Neural cell (in vitro differentiated cells): ENCODE measurements around the gene PSMB3.

Experiments used
- CTCF ChIP-seq: fragments of 450-650 bp; IDR thresholded peaks from 2 replicates; pipeline ENCODE4 v1.5.1; 2014; ENCODE audit warnings: antibody characterized with exemption, mild to moderate bottlenecking, moderate library complexity; ENCODE audit not compliant: poor library complexity, severe bottlenecking
- EP300 ChIP-seq: fragments of 450-650 bp; conservative IDR thresholded peaks from 2 replicates; pipeline ENCODE4 v1.6.1; 2014; ENCODE audit warnings: antibody characterized with exemption, mild to moderate bottlenecking, moderate library complexity; ENCODE audit not compliant: poor library complexity, severe bottlenecking
- EZH2 ChIP-seq: fragments of 200-600, 300-800 bp; shearing (Covaris generic), sonication (generic); IDR thresholded peaks from 2 replicates; pipeline ENCODE4 v1.6.1; 2014; ENCODE audit warnings: antibody characterized with exemption, low read length, borderline replicate concordance, mild to moderate bottlenecking; ENCODE audit not compliant: insufficient read depth, poor library complexity, severe bottlenecking
- POLR2AphosphoS5 ChIP-seq: IDR thresholded peaks from 2 replicates; pipeline ENCODE4 v1.6.1; 2012
- RAD21 ChIP-seq: fragments of 450-650 bp; conservative IDR thresholded peaks from 2 replicates; pipeline ENCODE4 v1.6.1; 2014; ENCODE audit warnings: antibody characterized with exemption, mild to moderate bottlenecking, moderate library complexity
- REST ChIP-seq: IDR thresholded peaks from 2 replicates; pipeline ENCODE4 v1.6.1; 2012; ENCODE audit warnings: borderline replicate concordance

GRCh38 chr17:38746849-38747462 is 5.6 kb upstream of the PSMB3 start:
- TF ChIP-seq POLR2AphosphoS5 (no peak), CTCF (no peak), RAD21 (no peak), REST (no peak), EP300 (no peak), EZH2 (no peak)
